Measurements from ENCODE around the gene ZNF8. TPM values are rescaled to one million over a fixed set of nuclear protein-coding genes. Genes with fewer than 3 reads are reported as not detected.

Gene ZNF8
- total RNA-seq, 4 donors from 2014 or later: 3.0 to 12.8 (median 8.9) TPM

- no peak overlapping the region for H3K4me3 ChIP-seq (ENCODE audit: low read depth, poor library complexity, severe bottlenecking)
- DNase-seq (ENCODE audit: low spot score in 2 of 2): no peak
- intact Hi-C loops (cut with DNase I; ENCODE audit: low total_unique reads): no loop called here
- TF ChIP-seq, protein P1, sequence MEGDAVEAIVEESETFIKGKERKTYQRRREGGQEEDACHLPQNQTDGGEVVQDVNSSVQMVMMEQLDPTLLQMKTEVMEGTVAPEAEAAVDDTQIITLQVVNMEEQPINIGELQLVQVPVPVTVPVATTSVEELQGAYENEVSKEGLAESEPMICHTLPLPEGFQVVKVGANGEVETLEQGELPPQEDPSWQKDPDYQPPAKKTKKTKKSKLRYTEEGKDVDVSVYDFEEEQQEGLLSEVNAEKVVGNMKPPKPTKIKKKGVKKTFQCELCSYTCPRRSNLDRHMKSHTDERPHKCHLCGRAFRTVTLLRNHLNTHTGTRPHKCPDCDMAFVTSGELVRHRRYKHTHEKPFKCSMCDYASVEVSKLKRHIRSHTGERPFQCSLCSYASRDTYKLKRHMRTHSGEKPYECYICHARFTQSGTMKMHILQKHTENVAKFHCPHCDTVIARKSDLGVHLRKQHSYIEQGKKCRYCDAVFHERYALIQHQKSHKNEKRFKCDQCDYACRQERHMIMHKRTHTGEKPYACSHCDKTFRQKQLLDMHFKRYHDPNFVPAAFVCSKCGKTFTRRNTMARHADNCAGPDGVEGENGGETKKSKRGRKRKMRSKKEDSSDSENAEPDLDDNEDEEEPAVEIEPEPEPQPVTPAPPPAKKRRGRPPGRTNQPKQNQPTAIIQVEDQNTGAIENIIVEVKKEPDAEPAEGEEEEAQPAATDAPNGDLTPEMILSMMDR (IDR thresholded peaks at IDR 0.05): no peak
- TF ChIP-seq POLR2A (IDR thresholded peaks at IDR 0.05): no peak
- WGBS, 2 donors: 49 to 67% methylated on average over 21 to 77 of the region's 84 CpGs
Measured at GRCh38 chr19:58350001-58350861, 71.5 kb downstream of the ZNF8 start.

DNA sequence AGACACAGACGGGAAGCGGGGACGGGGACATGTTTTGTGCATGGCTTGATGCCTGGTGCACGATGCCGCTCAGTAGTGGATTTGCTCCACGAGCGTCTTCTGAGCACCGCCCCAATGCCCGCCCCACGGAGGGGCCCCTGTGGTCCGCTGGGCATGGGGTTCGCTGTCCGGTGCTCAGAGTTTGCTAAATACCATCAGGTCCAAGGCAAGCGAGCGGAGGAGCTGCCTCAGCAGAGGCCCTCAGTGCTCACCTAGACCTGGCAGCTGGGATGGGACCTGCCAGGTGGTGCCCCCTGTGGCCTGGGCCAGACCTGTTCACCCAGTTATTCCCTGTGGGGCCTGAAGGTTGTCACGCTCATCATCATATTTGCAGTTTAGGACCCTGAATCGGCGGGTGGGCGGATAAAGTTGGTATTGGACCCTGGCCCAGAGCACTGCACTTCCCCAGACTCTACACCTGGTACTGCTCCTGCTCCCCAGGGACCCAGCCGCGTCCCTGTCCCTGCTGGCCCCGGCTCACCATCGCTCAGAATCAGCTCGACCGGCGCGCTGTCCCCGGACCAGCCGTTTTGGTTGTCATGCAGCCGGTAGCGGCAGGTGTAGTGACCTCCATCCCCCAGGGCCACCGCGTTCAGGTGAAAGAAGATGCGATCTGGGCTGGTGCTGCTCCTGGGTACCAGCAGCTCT is 72.3 kb downstream of the ZNF8 start:
- DNase-seq (ENCODE audit: low spot score in 2 of 2): no peak
- TF ChIP-seq POLR2A (IDR thresholded peaks at IDR 0.05): no peak
- TF ChIP-seq, protein P1 (IDR thresholded peaks at IDR 0.05): no peak
- 76 to 89% methylated on average over 28 to 32 of the region's 34 CpGs for WGBS, 2 donors
- intact Hi-C loops (cut with DNase I; ENCODE audit: low total_unique reads): no loop called here
- no peak overlapping the region for H3K4me3 ChIP-seq (ENCODE audit: low read depth, poor library complexity, severe bottlenecking)

DNA sequence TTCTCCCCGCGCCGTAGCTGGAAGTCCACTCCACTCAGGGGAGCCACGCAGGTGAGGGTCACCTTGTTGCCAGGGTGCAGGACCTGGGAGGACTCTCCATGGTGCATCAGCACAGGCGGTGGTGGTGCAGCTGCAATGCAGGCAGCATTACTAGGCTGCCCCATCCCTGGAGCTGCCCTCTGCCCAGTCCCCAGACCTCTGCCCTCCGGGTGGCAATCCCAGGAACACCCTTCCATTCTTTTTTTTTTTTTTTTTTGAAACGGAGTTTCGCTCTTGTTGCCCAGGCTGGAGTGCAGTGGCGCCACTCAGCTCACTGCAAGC is 72.8 kb downstream of the ZNF8 start:
- H3K4me3 ChIP-seq (ENCODE audit: low read depth, poor library complexity, severe bottlenecking): no peak overlapping the region
- DNase-seq (ENCODE audit: low spot score in 2 of 2): no peak
- TF ChIP-seq, protein P1 (IDR thresholded peaks at IDR 0.05): no peak
- no peak for TF ChIP-seq POLR2A (IDR thresholded peaks at IDR 0.05)
- WGBS, 2 donors: 91 to 92% methylated on average over 9 of the region's 9 CpGs
- intact Hi-C loops (cut with DNase I; ENCODE audit: low total_unique reads): no loop called here

GRCh38 chr19:58351990-58352755 is 73.4 kb downstream of the ZNF8 start:
- H3K4me3 ChIP-seq (ENCODE audit: low read depth, poor library complexity, severe bottlenecking): no peak overlapping the region
- DNase-seq (ENCODE audit: low spot score in 2 of 2): no peak
- WGBS, 2 donors: 86 to 92% methylated on average over 22 to 23 of the region's 23 CpGs
- TF ChIP-seq, protein P1 (IDR thresholded peaks at IDR 0.05): no peak
- TF ChIP-seq POLR2A (IDR thresholded peaks at IDR 0.05): no peak
- intact Hi-C loops (cut with DNase I; ENCODE audit: low total_unique reads): no loop called here

Small RNAs within 50 kb of the gene (microRNA-seq; reads per million reads assigned to microRNA genes)
- gene MIR6806 (ENCODE audit: borderline number of aligned reads in 1 of 2, borderline replicate concordance in 2 of 2): 0 reads per million in 2 donors

Other genes with a start within 250 kb of the ZNF8 start
- gene ZSCAN1, start 244.9 kb upstream of the ZNF8 start, total RNA-seq: under 1 TPM in 1 of 4 donors, not detected in 3; 0.23 TPM
- gene ZNF135, start 219.7 kb upstream of the ZNF8 start, total RNA-seq: 1 to 10 TPM; 4.8 to 5.9 (median 5.5) TPM
- 10 to 100 TPM; 35.3 to 64.3 (median 50.9) TPM for gene ZSCAN18, start 180.7 kb upstream of the ZNF8 start, total RNA-seq
- 10 to 100 TPM in 1 of 4 donors, 1 to 10 TPM in 3; 8.7 to 12.1 (median 9.2) TPM for gene ZNF329, start 128.2 kb upstream of the ZNF8 start, total RNA-seq
- gene ZNF274, start 95.9 kb upstream of the ZNF8 start, total RNA-seq: 10 to 100 TPM; 32.5 to 58.5 (median 34.2) TPM
- gene ZNF544, start 50.0 kb upstream of the ZNF8 start, total RNA-seq: 10 to 100 TPM; 34.2 to 55.1 (median 43.3) TPM
- 10 to 100 TPM; 23.3 to 50.1 (median 33.4) TPM for gene ERVK3-1, start 26.4 kb downstream of the ZNF8 start, total RNA-seq
- gene ZSCAN22, start 48.0 kb downstream of the ZNF8 start, total RNA-seq: 1 to 10 TPM; 4.8 to 7.7 (median 5.4) TPM
- gene A1BG, start 74.5 kb downstream of the ZNF8 start, total RNA-seq: 10 to 100 TPM in 2 of 4 donors, 1 to 10 TPM in 2; 4.8 to 16.8 (median 9.2) TPM
- gene ZNF497, start 83.8 kb downstream of the ZNF8 start, total RNA-seq: 1 to 10 TPM; 1.4 to 3.1 (median 1.5) TPM
- 10 to 100 TPM in 2 of 4 donors, 1 to 10 TPM in 2; 4.7 to 12.0 (median 8.5) TPM for gene ZNF837, start 102.1 kb downstream of the ZNF8 start, total RNA-seq
- 1,000 to 10,000 TPM; 1,758 to 2,840 (median 2,497) TPM for gene RPS5, start 108.3 kb downstream of the ZNF8 start, total RNA-seq
- gene RNF225, start 116.7 kb downstream of the ZNF8 start, total RNA-seq: 10 to 100 TPM; 30.4 to 62.7 (median 42.7) TPM
- gene ZNF584, start 129.7 kb downstream of the ZNF8 start, total RNA-seq: 10 to 100 TPM; 16.9 to 28.6 (median 23.4) TPM
- gene ZNF132, start 161.2 kb downstream of the ZNF8 start, total RNA-seq: 1 to 10 TPM; 2.2 to 4.5 (median 2.8) TPM
- gene ZNF324B, start 172.7 kb downstream of the ZNF8 start, total RNA-seq: 10 to 100 TPM; 15.4 to 21.2 (median 16.6) TPM
- 10 to 100 TPM; 23.3 to 32.0 (median 29.4) TPM for gene ZNF324, start 188.1 kb downstream of the ZNF8 start, total RNA-seq
- 10 to 100 TPM; 14.7 to 29.8 (median 22.8) TPM for gene ZNF446, start 197.4 kb downstream of the ZNF8 start, total RNA-seq
- 10 to 100 TPM in 1 of 4 donors, 1 to 10 TPM in 3; 4.8 to 11.7 (median 8.1) TPM for gene SLC27A5, start 233.0 kb downstream of the ZNF8 start, total RNA-seq
- gene ZBTB45, start 240.9 kb downstream of the ZNF8 start, total RNA-seq: 10 to 100 TPM; 13.3 to 30.5 (median 18.4) TPM